ENCODE data around the gene RNASE13.

The RNASE13 gene, protein sequence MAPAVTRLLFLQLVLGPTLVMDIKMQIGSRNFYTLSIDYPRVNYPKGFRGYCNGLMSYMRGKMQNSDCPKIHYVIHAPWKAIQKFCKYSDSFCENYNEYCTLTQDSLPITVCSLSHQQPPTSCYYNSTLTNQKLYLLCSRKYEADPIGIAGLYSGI

DNA sequence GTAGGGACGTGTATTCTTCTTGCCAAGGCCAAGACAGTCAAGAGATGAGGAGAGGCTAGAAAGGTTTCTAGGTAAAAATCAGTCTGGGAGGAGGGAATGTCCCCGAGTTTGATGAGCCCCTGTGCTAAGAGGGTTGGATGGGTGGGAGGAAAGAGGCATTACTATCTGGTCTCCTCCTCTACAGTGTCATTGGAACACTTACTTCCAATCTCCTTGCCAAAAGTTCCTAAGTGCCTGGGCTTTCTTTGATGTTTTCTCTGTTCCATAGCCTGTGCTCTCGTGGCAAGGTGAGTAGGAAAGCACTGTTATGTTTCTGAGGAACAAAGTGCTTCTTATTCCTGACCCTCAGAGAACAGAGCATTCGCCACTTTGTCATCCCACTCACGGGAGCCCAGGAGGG lies at the start of gene RNASE13:
Gene RNASE13 (minus strand): TSS at position 101 of the 400 bp plus-strand sequence. CDS start 519 bp downstream, outside the sequence.
- DNase-seq, result no peak

DNA sequence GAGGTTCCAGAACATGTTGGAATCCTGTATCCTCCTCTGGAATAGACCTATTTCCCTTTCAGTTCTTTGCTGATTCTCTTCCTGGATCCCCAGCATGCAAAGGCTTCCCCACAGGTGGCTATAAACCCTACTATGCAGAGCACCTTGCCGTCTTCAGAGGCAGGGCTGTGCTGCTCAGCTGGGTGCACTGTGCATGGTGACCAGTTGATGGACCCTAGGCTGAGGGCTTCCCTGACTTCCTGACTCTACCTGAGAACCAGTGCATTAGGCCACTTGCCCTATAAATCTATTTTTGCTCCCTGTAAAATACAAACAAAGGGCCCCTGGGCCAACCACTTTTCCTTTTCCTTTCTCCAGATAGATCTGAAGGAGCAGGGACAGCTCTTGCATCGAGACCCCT lies 49.8 kb upstream of the RNASE13 start:
- no peak for DNase-seq

DNA sequence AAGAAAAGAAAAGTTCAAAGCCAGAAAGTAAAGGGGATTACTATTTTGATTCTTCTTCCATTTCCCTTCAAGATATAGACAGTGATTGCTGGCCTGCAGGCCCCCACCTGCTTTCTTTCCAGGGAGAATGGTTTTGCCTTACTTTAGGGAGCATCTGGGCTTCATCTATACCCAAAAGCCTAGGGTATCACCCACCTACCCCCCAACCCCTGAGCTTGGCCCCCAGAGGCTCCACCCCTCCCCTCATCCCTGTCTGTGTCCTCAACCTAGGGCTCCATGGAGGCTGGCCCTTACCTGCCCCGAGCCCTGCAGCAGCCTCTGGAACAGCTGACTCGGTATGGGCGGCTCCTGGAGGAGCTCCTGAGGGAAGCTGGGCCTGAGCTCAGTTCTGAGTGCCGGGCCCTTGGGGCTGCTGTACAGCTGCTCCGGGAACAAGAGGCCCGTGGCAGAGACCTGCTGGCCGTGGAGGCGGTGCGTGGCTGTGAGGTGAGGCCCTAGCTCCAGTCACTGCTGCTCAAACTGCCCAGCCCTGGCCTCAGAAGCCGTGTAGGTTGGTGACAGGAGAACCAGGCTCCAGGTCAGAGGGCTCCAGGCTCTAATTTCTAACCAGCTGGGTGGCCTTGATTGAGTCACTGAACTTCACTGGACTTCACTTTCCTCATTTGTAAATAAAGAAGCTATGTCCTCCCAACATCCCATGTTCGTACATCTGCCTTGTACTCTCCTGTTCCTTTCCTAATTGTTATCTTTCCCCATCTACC lies 49.1 kb upstream of the RNASE13 start:
- DNase-seq, result no peak

DNA sequence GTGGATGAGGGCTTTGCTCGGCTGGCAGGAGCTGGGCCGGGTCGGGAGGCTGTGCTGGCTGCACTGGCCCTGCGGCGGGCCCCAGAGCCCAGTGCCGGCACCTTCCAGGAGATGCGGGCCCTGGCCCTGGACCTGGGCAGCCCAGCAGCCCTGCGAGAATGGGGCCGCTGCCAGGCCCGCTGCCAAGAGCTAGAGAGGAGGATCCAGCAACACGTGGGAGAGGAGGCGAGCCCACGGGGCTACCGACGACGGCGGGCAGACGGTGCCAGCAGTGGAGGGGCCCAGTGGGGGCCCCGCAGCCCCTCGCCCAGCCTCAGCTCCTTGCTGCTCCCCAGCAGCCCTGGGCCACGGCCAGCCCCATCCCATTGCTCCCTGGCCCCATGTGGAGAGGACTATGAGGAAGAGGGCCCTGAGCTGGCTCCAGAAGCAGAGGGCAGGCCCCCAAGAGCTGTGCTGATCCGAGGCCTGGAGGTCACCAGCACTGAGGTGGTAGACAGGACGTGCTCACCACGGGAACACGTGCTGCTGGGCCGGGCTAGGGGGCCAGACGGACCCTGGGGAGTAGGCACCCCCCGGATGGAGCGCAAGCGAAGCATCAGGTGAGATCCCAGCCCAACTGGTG lies 47.0 kb upstream of the RNASE13 start:
- no peak for DNase-seq

DNA sequence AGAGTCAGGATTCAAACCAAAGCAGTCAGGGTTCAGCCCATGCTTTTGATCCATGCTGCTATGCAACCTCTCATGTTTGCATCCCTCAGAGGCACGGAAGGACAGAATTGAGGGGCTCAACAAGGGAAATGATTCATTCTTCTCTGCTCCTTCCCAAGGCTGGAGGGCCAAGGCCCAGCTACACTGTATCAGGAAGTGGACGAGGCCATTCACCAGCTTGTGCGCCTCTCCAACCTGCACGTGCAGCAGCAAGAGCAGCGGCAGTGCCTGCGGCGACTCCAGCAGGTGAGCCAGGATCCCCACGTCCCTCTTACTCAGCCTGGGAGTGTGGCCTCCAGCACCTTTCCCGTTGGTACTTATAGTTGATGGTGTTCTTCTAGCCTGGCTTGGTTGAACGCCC lies 44.1 kb upstream of the RNASE13 start:
- no peak for DNase-seq

DNA sequence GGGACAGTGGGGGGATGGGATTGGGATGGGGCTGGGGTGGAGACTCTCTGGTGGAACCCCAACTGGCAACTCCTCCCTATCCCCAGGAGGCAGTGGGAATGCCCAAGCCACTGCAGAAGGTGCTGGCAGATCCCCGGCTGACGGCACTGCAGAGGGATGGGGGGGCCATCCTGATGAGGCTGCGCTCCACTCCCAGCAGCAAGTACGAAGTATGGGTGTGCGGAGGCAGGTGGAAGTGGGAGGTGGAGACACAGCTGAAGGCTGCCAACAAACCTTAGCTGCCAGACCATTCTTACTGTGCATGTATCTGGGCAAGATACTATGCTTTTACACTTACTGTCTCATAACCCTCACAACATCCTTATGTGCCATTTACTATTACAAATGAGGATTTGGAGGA lies 43.7 kb upstream of the RNASE13 start:
- DNase-seq, result no peak

DNA sequence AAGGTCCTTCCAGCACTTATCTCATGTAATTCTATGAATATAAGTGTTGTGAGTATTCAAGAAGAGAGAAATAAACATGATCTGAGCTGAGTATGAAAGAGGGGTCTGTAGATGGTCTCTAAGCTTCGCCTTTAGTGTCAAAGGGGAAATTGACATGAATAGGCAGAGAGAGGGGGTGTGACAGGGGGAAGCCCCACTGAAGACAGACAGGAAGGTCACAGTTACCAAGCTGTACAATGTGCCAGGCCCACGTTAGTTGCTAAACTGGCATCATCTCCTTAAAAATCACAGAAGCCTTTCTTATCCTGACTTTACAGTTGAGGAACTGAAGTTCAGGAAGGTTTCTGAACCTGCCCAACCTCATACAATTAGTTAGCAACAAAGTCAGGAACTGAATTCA lies 43.1 kb upstream of the RNASE13 start:
- DNase-seq, result no peak

DNA sequence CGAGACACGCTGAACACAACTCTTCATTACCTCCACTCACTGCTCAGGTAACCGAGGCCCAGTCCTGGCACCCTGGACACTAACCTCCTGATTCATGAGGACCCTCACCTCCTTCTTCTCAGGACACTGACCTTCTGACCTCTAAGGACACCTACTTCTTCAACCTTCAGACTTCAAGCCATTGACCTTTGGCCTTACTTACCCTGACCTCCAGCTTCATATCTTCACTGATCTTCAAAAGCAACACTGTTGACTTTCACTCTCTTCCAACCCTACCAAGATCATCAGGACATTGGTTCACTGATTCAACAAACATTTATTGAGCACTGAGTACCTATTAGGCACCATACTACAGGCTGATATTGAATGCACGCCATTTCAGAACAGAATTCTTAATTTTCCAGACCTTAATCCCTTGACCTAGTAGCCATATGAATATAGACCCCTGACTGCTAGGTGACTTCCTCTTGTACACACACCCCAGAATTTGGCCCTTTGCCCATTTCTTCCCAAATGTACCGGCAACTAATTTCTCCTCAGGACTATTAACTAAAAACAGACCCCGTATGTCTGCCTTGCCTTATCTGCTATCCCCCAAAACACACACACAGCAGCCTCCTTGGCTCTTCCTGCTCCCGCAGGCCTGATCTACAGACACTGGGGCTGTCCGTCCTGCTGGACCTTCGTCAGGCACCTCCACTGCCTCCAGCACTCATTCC lies 41.3 kb upstream of the RNASE13 start:
- DNase-seq, result no peak

DNA sequence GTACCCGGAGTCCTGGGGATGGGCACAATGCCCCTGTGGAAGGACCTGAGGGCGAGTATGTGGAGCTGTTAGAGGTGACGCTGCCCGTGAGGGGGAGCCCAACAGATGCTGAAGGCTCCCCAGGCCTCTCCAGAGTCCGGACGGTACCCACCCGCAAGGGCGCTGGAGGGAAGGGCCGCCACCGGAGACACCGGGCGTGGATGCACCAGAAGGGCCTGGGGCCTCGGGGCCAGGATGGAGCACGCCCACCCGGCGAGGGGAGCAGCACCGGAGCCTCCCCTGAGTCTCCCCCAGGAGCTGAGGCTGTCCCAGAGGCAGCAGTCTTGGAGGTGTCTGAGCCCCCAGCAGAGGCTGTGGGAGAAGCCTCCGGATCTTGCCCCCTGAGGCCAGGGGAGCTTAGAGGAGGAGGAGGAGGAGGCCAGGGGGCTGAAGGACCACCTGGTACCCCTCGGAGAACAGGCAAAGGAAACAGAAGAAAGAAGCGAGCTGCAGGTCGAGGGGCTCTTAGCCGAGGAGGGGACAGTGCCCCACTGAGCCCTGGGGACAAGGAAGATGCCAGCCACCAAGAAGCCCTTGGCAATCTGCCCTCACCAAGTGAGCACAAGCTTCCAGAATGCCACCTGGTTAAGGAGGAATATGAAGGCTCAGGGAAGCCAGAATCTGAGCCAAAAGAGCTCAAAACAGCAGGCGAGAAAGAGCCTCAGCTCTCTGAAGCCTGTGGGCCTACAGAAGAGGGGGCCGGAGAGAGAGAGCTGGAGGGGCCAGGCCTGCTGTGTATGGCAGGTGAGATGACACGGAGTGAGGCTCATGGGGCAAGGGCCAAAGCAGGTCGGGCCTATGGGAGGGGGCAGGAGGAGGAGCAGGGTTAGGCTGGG lies 40.0 kb upstream of the RNASE13 start:
- no peak for DNase-seq

DNA sequence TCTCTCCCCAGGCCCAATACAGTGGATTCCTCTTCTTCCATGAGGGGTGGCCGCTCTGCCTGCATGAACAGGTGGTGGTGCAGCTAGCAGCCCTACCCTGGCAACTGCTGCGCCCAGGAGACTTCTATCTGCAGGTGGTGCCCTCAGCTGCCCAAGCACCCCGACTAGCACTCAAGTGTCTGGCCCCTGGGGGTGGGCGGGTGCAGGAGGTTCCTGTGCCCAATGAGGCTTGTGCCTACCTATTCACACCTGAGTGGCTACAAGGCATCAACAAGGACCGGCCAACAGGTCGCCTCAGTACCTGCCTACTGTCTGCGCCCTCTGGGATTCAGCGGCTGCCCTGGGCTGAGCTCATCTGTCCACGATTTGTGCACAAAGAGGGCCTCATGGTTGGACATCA lies 39.3 kb upstream of the RNASE13 start:
- DNase-seq, result no peak

DNA sequence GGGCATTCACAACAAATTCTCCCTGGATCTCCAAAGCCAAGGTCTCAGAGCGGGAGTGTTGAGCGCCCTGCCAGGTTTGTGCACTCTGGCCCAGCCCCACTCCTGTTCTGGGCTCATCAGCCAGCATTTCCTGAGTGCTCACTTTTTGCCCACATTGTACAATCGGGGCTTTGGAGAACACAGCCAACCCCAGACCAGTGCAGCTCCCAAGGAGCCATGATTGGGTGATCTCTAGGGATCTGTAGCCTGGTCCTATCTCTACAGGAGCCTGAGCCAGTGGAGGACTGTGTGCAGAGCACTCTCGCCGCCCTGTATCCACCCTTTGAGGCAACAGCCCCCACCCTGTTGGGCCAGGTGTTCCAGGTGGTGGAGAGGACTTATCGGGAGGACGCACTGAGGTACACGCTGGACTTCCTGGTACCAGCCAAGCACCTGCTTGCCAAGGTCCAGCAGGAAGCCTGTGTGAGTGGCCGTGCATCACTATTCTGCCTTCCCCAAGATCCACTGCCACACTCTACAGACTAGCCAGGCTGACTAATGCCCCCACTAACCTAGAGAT lies 38.3 kb upstream of the RNASE13 start:
- no peak for DNase-seq

DNA sequence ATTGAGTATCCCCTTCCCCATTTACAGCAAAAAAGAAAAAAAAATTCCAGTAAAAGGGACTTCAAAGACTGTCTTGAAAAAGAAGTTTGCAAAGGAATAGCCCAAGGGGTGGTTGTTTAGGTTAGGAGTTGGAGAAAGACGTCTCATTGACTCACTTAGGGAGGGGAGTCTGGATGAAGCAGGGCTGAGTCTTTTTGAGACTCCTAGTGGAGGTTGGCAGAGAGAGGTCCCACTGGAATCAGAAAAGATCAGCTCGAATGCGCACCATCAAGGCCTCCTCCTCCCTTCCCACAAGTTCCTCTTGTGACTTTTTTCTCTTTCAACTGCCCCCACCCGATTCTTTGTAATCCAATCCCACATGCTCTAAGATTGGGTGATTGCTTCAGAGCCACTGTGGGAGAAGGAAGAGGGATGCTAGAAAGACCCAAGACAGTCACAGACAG lies 37.4 kb upstream of the RNASE13 start:
- peak; percentile 84 for DNase-seq

DNA sequence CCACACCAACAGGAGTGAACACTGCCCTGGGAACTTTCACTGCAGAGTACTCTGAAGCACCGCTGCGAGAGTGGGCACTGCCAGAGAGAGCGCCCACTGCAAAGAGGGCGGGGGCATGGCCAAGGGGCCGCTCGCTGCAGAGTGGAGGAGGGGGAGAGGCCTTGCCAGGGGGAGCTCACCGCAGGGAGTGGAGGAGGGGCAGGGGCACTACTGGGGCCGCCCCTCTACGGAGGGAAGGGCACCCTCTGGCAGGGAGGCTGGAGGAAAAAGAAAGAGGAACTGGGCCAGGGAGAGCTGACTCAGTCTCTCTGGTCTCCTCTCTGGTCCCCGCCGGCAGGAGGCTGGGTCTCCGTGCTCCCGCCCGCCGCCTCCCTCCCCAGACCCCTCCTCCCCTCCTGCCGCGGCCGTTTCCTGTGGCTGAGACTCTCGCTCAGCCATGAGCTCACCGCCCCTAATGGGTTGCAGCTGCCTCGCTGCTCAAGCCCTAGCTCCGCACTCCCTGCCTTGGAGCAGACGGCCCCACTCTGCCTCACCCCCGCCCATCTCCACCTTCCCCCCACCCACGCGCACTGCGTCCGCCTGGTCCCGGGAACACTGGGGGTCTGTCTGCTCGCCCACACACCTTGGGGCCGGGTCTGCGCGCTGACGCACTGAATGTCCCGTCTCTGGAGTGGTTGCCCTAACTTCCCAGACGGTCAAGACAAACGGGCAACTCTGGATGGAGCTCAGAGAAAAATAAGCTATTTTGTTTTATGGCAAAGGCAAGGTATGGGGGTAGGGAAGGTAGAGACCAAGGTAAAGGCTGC lies 36.8 kb upstream of the RNASE13 start:
- DNase-seq, result peak; percentile 88

DNA sequence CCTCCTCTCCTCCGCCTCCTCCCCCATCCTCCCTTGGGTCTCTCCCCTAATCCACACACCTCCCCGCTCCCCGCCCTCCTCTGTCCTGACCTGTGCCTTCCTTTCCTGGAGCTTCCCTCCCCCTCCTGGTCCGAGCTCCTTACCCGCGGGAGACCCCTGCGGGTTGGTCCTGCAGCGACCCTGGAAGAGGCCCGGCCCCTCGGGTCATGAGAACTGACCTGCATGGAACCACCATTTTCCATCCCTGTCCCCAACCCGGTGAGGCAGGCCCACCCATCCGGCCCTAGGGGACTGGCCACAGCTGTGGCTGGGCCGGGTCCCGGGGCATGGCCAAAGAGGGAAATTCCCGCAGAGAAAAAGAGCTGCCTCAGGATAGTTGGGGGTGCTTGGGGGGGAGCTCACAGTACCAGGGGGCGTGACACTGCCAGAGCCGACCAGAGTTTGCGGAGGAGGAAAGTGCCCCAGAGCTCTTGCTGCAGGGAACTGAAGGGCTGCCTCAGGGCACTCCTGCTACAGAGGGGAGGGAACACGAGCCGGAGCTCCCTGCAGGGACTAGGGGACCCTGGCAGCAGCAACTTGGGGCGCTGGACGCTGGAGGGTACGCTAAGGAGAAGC lies 36.1 kb upstream of the RNASE13 start:
- peak; percentile 61 for DNase-seq

DNA sequence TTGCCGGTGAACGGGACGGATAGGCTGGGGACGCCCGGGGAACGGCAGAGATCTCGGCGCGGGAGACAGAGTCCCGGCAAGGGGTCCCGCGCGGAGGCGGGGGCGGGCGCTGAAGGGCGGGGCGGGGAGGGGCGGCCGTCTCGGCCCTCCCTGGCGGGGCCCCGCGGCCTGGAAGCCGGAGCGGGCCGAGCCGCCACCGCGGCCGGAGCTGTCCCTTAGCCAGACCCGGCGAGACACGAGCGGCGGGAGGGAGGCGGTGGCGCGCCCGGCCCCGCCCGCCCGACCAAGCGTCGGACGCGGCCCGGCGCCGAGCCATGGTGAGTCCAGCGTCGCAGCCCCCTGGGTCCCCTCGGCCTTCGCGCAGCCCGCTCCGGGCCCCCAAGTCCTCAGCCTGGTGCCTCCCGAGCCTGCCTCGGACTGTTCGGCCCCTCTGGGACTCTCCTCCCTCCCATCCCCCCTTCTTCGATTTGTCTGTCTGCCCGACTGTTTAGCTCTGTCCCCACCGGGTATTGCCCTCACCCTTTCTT lies 35.5 kb upstream of the RNASE13 start, which contains the start of gene ARHGEF40:
Gene ARHGEF40 (plus strand): TSS at position 222 of the 527 bp plus-strand sequence. CDS start 93 bp downstream, at position 315.
- DNase-seq, result peak; percentile 60

DNA sequence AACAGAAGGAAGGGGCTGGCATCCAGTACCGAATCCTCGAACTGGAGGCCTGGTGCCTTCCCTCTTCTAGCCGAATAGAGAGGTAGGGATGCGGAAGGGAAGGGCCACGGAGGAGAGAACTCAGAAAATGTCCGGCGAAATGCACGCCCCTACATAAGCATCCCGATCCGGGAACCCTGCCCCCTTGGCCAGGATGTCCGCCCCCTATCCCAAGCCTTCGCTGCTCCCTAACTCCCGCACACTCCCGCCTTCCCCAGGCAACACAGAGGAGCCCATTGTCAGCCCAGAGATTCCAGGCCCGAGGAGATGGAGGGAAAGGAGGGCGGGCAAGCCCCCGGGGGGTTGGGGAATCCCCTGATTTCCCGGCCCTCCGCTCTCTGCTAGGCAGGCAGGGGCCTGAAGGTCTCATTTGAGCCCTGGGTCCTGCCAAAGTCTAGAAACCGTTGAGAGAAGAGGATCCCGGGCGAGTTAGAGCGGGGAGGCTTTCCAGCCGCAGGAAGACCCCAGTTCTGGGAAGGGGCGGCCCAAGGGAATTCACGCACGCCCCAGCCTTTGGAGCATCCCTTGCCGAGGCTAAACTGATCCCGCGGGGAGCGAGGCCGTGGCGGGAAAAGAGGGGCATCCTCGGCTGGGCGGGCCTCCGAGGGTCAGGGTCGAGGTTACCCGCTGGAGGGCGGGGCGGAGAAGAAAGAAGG lies 34.9 kb upstream of the RNASE13 start:
- DNase-seq, result no peak

DNA sequence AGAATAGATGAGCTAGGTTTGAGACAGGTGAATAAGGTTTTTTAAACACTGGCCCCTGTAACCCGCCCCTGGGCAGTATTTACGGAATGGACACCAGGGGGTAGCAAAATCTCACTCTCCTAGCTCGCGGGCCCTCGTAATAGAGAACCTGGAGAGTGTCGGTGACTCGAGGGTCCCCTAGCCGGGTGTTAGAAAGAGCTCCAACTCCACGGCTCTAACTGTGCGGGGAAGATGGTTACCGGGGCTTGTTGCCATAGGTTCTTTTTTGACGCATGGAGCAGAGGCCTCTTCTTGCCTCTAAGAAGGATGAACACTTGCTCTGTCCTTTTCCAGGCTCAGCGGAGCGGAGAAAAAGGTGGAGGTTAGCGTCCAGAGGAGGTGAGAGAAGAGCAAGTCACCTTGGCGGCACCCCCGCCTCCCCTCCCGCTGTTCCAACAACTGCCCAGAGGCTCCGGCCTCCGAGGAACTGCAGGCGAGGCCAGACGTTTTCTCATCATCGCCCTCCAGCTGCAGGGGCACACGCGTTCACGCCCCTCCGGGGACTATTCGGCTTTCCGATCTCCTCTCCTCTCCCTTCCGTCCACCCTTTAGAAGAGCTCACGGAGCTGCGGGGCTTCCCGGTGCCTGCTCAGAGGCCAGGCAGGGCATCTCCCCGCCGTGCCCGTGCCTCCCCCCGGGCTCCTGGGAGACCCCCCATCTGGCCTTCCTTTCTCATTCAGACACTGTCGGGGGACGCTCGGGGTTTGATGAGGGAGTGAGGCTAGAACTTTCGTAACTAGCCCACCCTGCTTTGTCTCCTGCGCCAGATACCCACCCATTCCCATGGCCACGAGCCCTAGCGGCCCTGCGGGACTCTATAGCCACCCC lies 34.1 kb upstream of the RNASE13 start:
- DNase-seq, result peak; percentile 73

DNA sequence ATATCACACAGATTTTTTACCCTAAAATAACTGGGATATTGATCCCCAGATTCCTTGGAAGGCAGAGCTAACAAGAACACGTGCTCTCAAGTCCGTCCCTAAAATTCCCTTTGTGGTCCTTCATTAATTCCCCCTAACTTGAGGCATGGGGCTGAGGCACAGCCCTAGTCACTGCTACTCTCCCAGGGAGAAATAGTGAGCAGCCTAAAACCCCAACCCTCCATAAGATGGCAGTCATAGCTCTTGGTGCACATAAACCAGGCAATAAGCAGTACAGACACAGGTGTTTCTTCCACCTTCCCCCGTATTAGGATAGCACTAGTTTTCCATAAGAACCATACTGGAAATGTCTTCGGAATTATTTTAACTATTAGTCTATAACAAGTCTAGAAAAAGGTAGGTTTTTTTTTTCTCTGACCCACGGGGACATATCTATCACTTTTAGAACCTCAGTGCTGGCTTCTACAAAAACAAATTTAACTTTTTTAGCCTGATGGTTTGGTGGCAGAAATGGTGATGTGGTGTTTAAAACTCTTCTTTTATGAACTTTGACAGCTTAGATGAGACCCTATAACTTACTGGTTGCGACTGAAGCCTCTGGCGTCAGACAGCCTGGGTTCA lies 32.4 kb upstream of the RNASE13 start:
- peak; percentile 54 for DNase-seq
